CD4-positive, alpha-beta T cell treated with Interleukin-6 for 4 hours (primary cell): ENCODE results near the gene HERC6.
"Not testable (repeated sequence)": the region's sequence is repeated elsewhere in the genome, so short reads cannot be mapped to it uniquely, and the experiment has no call there.

Source experiments
- DNase-seq: peaks from one replicate; pipeline ENCODE4 v3.0.0-alpha.2; 2020; ENCODE audit warnings: mixed read lengths

Gene HERC6

GRCh38 chr4:88448211-88448765 lies 69.6 kb downstream of the HERC6 start:
- DNase-seq = not testable (repeated sequence)

GRCh38 chr4:88448889-88449288 lies 70.2 kb downstream of the HERC6 start:
- DNase-seq = no peak

GRCh38 chr4:88449290-88449689 lies 70.6 kb downstream of the HERC6 start:
- no peak for DNase-seq

- DNase-seq = no peak
Measured at GRCh38 chr4:88451205-88451604, 72.6 kb downstream of the HERC6 start.

GRCh38 chr4:88452912-88453311 lies 74.3 kb downstream of the HERC6 start:
- DNase-seq = no peak

GRCh38 chr4:88456670-88457306 lies 78.1 kb downstream of the HERC6 start, which contains the start of gene HERC5:
TSS of gene HERC5 (plus strand) at chr4:88457119. CDS start at chr4:88457270, 151 bp downstream.
- DNase-seq = peak; percentile 92

- peak; percentile 63 for DNase-seq
Measured at GRCh38 chr4:88457307-88458103, 78.9 kb downstream of the HERC6 start.

- DNase-seq = no peak
Measured at GRCh38 chr4:88458104-88458740, 79.6 kb downstream of the HERC6 start.

- DNase-seq = no peak
Measured at GRCh38 chr4:88465653-88466192, 87.1 kb downstream of the HERC6 start.

- DNase-seq = no peak
Measured at GRCh38 chr4:88467392-88467791, 88.7 kb downstream of the HERC6 start.

GRCh38 chr4:88477229-88477860 lies 98.7 kb downstream of the HERC6 start:
- no peak for DNase-seq

- DNase-seq = no peak
Measured at GRCh38 chr4:88478247-88478646, 99.6 kb downstream of the HERC6 start.

- no peak for DNase-seq
Measured at GRCh38 chr4:88481537-88481936, 102.9 kb downstream of the HERC6 start.

GRCh38 chr4:88489100-88489761 lies 110.6 kb downstream of the HERC6 start:
- no peak for DNase-seq
